ENCODE measurements around the gene KLC4. TPM values are rescaled to one million over a fixed set of nuclear protein-coding genes. Genes with fewer than 3 reads are reported as not detected.
"Not testable (repeated sequence)": the region's sequence is repeated elsewhere in the genome, so short reads cannot be mapped to it uniquely, and the experiment has no call there.

KLC4 gene
- total RNA-seq, 2 experiments from 2014 or later = 12.0 to 12.3 TPM

DNA sequence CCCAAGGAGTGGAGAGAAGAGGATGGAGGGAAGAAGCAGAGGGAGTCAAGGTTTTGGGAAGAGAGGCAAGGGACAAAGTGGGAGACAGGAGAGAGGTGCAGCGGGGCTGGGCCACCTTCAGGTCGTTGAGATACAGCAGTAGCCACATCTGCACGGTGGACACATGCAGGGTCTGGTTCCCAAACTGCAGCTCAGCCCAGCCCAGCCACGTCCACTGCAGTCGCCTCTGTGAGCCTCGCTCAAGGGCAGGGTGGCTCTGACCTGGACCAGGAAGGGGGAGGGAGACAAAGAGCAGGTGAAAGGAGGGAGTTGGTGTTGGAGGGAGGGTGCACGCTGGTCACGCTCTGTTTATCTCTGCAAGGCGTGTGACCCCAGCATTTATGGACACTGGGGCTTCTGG, 20.7 kb upstream of the KLC4 start:
- CTCF ChIA-PET = no interaction called here
- Mint-ChIP-seq H3K36me3 (ENCODE audit: low read depth) (peaks cover 31% of the 10 kb centered on the region), H3K27me3 (ENCODE audit: low read depth) (no peaks in the 10 kb centered on the region), H3K9me3 (no peaks in the 10 kb centered on the region), H3K4me3 (no peak overlapping the region), H3K27ac (no peak overlapping the region), H3K4me1 (ENCODE audit: low read depth) (no peaks in the 10 kb centered on the region)
- no peak for DNase-seq
- intact Hi-C loops (cut with micrococcal nuclease) = no loop called here

DNA sequence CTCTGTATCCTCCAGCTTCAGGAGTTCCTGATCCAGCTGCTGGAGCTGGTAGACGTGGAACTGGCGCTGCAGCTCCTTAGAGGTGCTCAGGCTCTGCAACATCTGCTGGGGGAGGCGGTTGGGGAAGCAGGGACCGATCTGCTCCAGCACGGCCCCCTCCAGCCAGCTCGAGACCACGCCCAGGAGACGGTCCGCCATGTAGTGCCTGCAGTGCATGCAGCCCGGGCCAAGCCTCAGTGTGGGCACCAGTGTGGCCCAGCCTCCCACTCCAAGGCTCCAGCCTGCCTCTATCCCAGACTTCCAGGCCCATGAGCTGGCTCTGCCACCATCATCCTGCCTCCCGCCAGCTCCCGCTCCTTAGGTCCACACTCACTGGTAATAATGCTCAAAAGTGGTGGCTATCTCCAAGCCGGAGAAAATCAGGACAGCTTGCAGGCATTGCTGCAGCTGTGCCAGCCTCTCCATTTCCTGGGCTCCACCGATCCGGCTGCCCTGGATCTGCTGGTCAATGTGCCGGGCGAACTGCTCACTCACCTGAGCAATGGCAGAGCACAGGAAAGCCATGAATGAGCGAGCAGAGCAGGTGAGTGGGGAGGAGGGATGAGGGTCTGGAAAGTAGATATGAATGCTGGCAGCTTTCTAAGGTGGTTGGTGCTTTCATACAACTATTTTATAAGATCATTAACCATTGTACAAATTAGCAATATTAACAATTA, 18.7 kb upstream of the KLC4 start:
- H3K4me3 Mint-ChIP-seq = no peak overlapping the region
- peaks cover 35% of the 10 kb centered on the region for H3K36me3 Mint-ChIP-seq (ENCODE audit: low read depth)
- H3K27ac Mint-ChIP-seq = no peak overlapping the region
- H3K4me1 Mint-ChIP-seq (ENCODE audit: low read depth) = no peaks in the 10 kb centered on the region
- CTCF ChIA-PET = no interaction called here
- DNase-seq = no peak
- H3K27me3 Mint-ChIP-seq (ENCODE audit: low read depth) = no peaks in the 10 kb centered on the region
- intact Hi-C loops (cut with micrococcal nuclease) = no loop called here
- H3K9me3 Mint-ChIP-seq = no peaks in the 10 kb centered on the region

DNA sequence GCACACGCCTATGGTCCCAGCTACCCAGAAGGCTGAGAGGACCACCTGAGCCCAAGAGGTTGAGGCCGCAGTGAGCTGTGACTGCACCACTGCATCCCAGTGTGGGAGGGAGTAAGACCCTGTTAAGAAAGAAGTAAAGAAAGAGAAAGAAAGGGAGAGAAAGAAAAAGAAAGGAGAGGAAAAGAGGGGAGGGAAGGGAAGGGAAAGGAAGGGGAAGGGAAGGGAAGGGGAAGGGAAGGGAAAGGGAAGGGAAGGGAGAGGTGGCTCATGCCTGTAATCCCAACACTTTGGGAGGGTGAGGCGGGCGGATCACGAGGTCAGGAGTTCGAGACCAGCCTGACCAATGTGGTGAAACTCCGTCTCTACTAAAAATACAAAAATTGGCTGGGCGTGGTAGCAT, 18.0 kb upstream of the KLC4 start:
- H3K9me3 Mint-ChIP-seq; intact Hi-C loops (cut with micrococcal nuclease); H3K27ac Mint-ChIP-seq; DNase-seq; CTCF ChIA-PET; H3K27me3 Mint-ChIP-seq (ENCODE audit: low read depth); H3K4me3 Mint-ChIP-seq; H3K4me1 Mint-ChIP-seq (ENCODE audit: low read depth): not testable (repeated sequence)
- peaks cover 34% of the 10 kb centered on the region for H3K36me3 Mint-ChIP-seq (ENCODE audit: low read depth)

DNA sequence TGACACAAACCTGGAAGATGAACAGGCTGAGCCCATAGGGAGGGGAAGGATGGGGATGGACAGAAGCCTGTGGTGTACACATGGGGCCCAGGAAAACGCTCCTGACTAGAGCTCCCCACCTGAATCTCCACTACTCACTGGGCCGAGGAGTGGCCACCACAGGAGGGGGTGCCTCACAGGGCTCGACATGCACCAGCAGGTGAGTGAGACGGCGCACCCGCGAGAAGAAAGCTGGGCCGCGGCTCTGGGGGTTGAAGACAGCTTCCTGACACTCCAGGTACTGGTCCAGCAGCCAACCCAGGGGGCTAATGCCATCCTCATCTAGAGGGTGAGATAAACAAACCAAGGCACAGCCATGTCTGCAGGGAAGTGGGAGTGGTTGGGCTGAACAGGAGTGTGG, 16.1 kb upstream of the KLC4 start:
- intact Hi-C loops (cut with micrococcal nuclease) = no loop called here
- DNase-seq = no peak
- H3K4me3 Mint-ChIP-seq = no peak overlapping the region
- no peaks in the 10 kb centered on the region for H3K27me3 Mint-ChIP-seq (ENCODE audit: low read depth)
- H3K27ac Mint-ChIP-seq = no peak overlapping the region
- peaks cover 32% of the 10 kb centered on the region for H3K36me3 Mint-ChIP-seq (ENCODE audit: low read depth)
- CTCF ChIA-PET = interaction anchor here (0.6 kb wide), 1 partner anchor 451 kb away, joined by 3 read pairs; no protein-coding TSS in a partner anchor
- no peaks in the 10 kb centered on the region for H3K4me1 Mint-ChIP-seq (ENCODE audit: low read depth)
- no peaks in the 10 kb centered on the region for H3K9me3 Mint-ChIP-seq

DNA sequence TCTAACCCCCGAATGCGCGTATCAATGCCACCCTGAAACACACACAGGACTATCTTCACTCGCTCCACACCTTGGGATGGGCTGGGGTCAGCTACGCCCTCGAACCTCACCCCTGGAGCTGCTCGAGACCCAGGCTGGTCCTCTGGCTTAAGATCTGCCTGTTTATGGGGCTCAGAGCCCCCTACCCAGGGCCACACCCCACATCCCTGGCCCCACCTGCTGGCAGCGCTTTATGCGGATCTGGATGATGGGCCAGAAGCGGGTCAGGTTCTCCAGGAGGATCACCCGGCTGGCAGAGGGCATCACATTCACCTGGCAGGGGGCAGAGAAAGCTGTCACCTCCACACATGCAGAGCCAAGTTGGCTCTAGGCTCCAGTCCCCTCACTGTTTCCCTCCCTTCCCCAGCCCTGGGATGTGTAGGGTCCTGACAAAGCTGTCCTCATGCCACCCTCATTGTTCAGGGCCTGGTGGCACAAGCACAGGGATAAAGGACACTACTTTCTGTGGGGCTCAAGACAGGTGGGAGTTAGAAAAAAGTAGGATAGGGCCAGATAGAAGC, 14.0 kb upstream of the KLC4 start:
- Mint-ChIP-seq H3K4me1 (ENCODE audit: low read depth) (peaks cover under 1% of the 10 kb centered on the region), H3K9me3 (no peaks in the 10 kb centered on the region), H3K27ac (no peak overlapping the region), H3K36me3 (ENCODE audit: low read depth) (peaks cover 37% of the 10 kb centered on the region), H3K4me3 (no peak overlapping the region), H3K27me3 (ENCODE audit: low read depth) (no peaks in the 10 kb centered on the region)
- intact Hi-C loops (cut with micrococcal nuclease) = no loop called here
- CTCF ChIA-PET = no interaction called here
- DNase-seq = no peak

DNA sequence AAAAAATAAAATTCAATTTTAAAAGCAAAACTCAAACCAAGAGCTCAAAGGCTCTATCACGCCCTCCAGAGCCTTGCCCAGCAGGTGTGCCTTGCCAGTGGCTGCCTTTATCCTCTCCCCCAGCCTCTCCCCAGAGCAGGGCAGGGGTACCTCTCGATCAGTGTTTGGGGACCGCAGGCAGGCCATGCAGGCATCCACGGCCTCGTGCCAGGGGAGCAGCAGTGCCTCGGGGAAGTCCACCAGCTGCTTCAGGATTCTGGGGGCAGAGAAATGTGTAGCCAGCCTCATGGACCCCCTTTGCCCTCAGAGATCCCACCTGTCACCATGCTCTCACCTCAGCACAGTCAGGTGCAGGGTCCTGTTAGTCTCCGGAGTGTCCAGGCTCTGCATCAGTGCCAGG, 11.4 kb upstream of the KLC4 start:
- Mint-ChIP-seq H3K9me3 (no peaks in the 10 kb centered on the region), H3K4me1 (ENCODE audit: low read depth) (peaks cover 21% of the 10 kb centered on the region), H3K27ac (no peak overlapping the region), H3K4me3 (no peak overlapping the region), H3K36me3 (ENCODE audit: low read depth) (peaks cover 30% of the 10 kb centered on the region), H3K27me3 (ENCODE audit: low read depth) (no peaks in the 10 kb centered on the region)
- CTCF ChIA-PET = interaction anchor here (0.7 kb wide), 1 partner anchor 365 kb away, joined by 3 read pairs; no protein-coding TSS in a partner anchor
- intact Hi-C loops (cut with micrococcal nuclease) = no loop called here
- DNase-seq = no peak

DNA sequence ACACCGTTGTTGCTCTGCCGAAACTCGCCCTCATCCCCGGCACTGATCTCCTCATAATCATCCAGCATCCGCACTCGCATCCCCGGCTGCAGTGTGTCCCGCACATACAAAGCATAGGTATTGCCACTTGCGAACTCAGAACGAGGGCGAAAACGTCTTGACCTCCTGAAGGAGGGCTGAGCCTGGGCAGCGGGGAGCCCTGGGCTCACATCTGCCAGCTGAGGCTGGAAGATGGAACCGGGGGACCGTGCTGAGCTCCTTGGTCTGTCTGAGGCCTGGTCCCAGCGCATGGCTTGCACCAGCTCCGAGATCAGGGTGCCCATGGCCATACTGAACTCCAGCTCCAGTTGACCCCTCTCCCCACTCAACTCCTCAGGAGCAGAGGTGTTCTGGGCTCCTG, 8.4 kb upstream of the KLC4 start:
- Mint-ChIP-seq H3K27ac (peak overlapping the region; percentile 37), H3K4me1 (ENCODE audit: low read depth) (peaks cover 26% of the 10 kb centered on the region)
- CTCF ChIA-PET = no interaction called here

DNA sequence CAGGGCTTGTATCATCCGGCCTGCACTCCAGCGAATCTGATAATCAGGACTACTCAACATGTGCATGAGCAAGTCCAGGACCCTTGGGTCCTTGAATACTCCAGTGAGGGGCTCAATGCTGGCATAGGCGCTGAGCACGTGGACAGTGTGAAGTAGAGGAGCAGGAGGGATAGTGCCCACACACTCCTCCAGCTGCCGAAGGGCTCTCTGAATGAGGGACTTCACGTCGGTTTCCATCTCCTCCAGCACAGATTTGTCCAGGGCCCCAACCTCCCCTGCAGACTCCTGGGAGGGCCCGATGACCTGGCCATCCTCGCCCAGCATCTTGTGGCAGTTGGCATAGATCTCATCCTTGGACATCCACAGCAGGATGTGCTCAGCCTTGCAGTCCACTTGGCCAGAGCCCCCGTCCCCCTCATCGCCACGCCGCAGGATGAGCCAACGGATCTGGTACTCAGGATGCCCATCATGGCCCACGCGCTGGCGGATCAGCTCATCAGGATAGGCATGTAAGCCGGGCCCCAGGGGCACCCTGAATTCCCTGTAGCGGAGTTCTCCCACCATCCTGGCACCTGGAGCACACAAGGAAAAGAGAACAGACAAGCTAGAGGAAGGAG, 7.1 kb upstream of the KLC4 start:
- Mint-ChIP-seq H3K9me3 (no peaks in the 10 kb centered on the region), H3K27me3 (ENCODE audit: low read depth) (no peaks in the 10 kb centered on the region), H3K36me3 (ENCODE audit: low read depth) (peaks cover 30% of the 10 kb centered on the region), H3K4me1 (ENCODE audit: low read depth) (peaks cover 26% of the 10 kb centered on the region), H3K4me3 (peak overlapping the region; percentile 99), H3K27ac (peak overlapping the region; percentile 90)
- no peak for DNase-seq
- intact Hi-C loops (cut with micrococcal nuclease) = no loop called here
- CTCF ChIA-PET = no interaction called here

More for the DNA sequence above, 8.4 kb upstream of the KLC4 start:
- no peaks in the 10 kb centered on the region for H3K9me3 Mint-ChIP-seq
- H3K36me3 Mint-ChIP-seq (ENCODE audit: low read depth) = peaks cover 25% of the 10 kb centered on the region
- no peak for DNase-seq
- intact Hi-C loops (cut with micrococcal nuclease) = no loop called here
- no peaks in the 10 kb centered on the region for H3K27me3 Mint-ChIP-seq (ENCODE audit: low read depth)
- H3K4me3 Mint-ChIP-seq = no peak overlapping the region

DNA sequence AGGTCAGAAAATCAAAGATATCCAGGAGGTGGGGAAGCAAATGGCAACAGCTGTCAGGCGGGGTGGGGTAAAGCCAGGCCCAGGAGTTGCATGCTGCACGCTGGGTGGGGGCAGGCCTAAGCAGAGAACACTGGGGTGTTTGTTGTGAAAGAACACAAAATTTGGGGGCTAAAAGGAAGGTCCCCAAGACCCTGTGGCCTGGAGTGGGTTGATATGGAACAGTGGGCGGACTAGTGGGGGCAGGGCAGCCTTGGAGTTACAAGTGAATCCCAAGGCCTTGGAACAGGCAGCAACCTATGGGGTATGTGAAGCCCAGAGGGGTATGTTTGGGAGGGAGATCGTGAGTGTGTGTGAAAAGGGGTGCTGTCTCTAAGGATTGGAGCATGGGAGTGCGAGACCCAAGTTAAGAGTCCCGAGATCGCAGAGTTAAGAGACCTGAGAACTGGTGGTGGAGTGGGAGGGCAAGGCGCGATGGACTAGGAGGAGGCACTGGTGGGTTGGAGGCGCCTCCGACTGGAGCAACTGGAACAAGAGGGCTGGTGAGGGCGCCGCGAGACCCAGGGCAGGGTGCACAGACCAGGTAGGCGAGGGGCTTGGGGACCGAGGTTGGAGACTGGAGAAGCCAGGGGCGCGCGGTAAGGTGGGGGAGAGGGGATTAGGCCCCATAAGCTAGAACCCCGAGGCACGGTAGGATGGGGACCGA, 6.4 kb upstream of the KLC4 start:
- DNase-seq = peak; percentile 32
- CTCF ChIA-PET = interaction anchor here (1.5 to 2.9 kb wide), 2 partner anchors 39 to 91 kb away, joined by 3 to 17 read pairs; partner anchors contain the start of genes KLHDC3 and MEA1
- Mint-ChIP-seq H3K4me1 (ENCODE audit: low read depth) (peaks cover 32% of the 10 kb centered on the region), H3K27ac (peak overlapping the region; percentile 90), H3K36me3 (ENCODE audit: low read depth) (peaks cover 33% of the 10 kb centered on the region), H3K9me3 (no peaks in the 10 kb centered on the region), H3K4me3 (peak overlapping the region; percentile 99), H3K27me3 (ENCODE audit: low read depth) (no peaks in the 10 kb centered on the region)
- intact Hi-C loops (cut with micrococcal nuclease) = loop anchor here (1.0 kb wide), 5 partner anchors 39 to 152 kb away; partner anchors contain the start of genes KLHDC3, PEX6 and SRF

DNA sequence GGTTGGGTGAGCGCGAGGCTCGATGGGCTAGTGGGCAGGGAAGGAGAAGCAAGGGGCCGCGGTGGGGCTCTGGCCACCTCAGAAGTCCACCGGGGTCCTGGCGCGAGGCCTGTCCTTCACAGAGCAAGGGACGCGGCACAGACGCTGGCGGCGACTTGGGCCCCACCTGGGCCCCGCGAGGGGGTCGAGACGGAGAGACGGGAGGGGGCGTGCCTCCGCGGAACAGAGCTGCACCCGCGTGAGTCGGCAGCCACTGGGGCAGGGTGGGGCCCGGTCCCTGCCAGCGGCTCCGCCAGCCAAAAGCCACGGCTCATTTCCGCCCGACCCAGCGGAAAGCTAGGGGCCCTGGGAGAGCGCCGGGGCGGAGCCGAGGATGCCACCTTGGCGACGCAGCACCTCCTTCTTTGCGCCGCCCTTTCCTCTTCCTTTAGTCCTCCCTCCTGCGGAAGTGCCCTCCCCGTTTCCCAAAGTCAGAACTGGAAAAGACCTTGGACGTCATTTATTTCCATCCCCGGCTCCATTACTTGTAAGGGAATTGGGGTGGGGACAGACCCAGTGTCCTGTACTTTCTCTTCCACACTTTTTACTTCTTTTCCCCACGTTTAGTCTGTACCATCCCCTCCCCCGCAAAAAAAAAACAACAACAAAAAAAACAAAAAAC, 5.8 kb upstream of the KLC4 start, which contains the start of gene CUL7:
Gene CUL7, minus strand, starts transcription at position 307 of the 661 bp plus-strand sequence. CDS start 1,063 bp downstream, outside the sequence.
- peak; percentile 96 for DNase-seq
- Mint-ChIP-seq H3K4me1 (ENCODE audit: low read depth) (peaks cover 39% of the 10 kb centered on the region), H3K4me3 (peak within 1 kb of the TSS; percentile 99), H3K9me3 (no peaks in the 10 kb centered on the region), H3K27ac (peak within 1 kb of the TSS; percentile 90), H3K36me3 (ENCODE audit: low read depth) (peaks cover 33% of the 10 kb centered on the region), H3K27me3 (ENCODE audit: low read depth) (no peaks in the 10 kb centered on the region)
- CTCF ChIA-PET = interaction anchor here (0.7 to 2.9 kb wide), 5 partner anchors 10 to 125 kb away, joined by 3 to 17 read pairs (median 3); partner anchors contain the start of genes CNPY3, KLHDC3 and MEA1
- intact Hi-C loops (cut with micrococcal nuclease) = loop anchor here (1.0 kb wide), 5 partner anchors 39 to 152 kb away; partner anchors contain the start of genes KLHDC3, PEX6 and SRF

DNA sequence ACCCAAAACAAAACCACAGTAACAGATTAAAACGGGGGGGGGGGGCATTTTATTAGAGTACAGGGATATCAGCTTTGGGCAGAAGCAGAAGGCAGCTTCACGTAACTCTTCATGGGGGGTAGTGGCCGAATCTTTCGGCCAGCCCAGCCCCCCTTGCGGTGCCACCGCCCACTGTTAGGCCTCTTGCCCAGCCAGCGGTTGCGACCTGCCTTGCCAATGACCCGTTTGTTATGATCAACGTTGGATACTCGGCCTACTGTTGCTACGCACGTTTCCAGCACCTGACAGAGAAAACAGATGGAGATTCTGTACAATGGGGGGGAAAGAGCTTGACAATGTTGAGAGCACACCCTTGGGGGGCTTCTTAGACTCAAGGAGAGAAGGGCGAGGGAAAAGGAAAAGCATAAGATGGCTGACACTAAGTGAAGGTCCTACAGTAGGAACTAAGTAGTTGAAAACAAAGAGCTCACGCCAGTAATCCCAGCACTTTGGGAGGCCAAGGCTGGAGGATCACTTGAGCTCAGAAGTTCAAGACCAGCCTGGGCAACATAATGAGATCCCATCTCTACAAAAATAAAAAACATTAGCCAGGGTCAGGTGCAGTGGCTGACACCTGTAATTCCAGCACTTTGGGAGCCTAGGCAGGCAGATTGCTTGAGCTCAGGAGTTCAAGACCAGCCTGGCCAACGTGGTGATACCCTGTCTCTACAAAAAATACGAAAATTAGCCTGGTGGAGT, 5.1 kb upstream of the KLC4 start:
- peaks cover 43% of the 10 kb centered on the region for H3K4me1 Mint-ChIP-seq (ENCODE audit: low read depth)
- intact Hi-C loops (cut with micrococcal nuclease) = no loop called here
- H3K4me3 Mint-ChIP-seq = peak overlapping the region; percentile 99
- peak overlapping the region; percentile 90 for H3K27ac Mint-ChIP-seq
- CTCF ChIA-PET = interaction anchor here (0.7 to 2.9 kb wide), 7 partner anchors 9 to 125 kb away, joined by 3 to 17 read pairs (median 3); partner anchors contain the start of genes CNPY3, KLHDC3 and MEA1
- H3K27me3 Mint-ChIP-seq (ENCODE audit: low read depth) = no peaks in the 10 kb centered on the region
- no peak for DNase-seq
- H3K36me3 Mint-ChIP-seq (ENCODE audit: low read depth) = peaks cover 30% of the 10 kb centered on the region
- H3K9me3 Mint-ChIP-seq = no peaks in the 10 kb centered on the region

Measured in activated naive CD4-positive, alpha-beta T cell treated with anti-CD3 and anti-CD28 coated beads for 36 hours (primary cell).